ENCODE results near the gene TMEM53.

TMEM53 gene

DNA sequence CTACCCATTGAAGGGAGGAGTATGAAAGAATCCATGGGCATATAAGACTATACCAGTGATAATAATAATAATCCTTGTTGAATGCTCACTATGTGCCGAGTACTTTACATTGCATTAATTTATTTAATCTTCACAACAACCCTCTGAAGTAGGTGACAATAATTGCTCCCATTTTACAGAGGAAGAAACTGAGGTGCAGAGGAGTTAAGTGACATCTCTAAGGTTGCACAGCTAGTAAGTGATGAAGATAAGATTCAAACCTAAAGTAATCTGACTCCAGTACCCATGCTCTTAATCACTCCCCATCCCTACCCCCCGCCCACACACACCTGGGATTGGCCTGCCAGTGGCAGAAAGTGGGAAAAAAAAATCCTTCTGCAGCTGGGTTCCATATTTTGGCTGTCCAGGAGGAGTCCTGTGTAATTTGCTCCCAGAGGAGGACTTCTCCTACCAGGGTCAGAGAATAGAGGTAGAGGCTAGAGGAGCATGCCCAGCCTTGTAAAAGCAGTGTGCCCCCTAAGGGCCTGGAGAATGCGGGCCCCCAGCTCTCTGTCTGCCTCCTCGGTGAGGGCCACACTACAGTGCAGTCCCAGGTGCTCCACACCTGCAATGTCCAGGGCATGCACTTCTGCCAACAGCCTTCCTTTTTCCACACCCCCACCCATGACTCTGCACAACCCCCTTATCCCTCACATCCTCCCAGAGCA is 57.8 kb downstream of the TMEM53 start:
- Histone ChIP-seq H3K27me3 (ENCODE audit: insufficient read depth, low read depth) (no peaks in the 10 kb centered on the region), H3K4me1 (ENCODE audit: low read depth, poor library complexity, severe bottlenecking) (no peaks in the 10 kb centered on the region), H3K27ac (no peak overlapping the region), H3K9ac (no peak overlapping the region), H3K36me3 (ENCODE audit: insufficient read depth) (no peaks in the 10 kb centered on the region), H4K20me1 (ENCODE audit: insufficient read depth) (no peaks in the 10 kb centered on the region), H3K4me3 (IDR thresholded peaks at IDR 0.05; ENCODE audit: insufficient read depth, low read depth, low read length) (no peak overlapping the region), H2AFZ (ENCODE audit: low read depth) (no peak overlapping the region), H3K79me2 (ENCODE audit: insufficient read depth, low read depth) (no peaks in the 10 kb centered on the region), H3K4me2 (no peak overlapping the region)
- TF ChIP-seq, protein P1, sequence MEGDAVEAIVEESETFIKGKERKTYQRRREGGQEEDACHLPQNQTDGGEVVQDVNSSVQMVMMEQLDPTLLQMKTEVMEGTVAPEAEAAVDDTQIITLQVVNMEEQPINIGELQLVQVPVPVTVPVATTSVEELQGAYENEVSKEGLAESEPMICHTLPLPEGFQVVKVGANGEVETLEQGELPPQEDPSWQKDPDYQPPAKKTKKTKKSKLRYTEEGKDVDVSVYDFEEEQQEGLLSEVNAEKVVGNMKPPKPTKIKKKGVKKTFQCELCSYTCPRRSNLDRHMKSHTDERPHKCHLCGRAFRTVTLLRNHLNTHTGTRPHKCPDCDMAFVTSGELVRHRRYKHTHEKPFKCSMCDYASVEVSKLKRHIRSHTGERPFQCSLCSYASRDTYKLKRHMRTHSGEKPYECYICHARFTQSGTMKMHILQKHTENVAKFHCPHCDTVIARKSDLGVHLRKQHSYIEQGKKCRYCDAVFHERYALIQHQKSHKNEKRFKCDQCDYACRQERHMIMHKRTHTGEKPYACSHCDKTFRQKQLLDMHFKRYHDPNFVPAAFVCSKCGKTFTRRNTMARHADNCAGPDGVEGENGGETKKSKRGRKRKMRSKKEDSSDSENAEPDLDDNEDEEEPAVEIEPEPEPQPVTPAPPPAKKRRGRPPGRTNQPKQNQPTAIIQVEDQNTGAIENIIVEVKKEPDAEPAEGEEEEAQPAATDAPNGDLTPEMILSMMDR (conservative IDR thresholded peaks at IDR 0.05; ENCODE audit: low read depth, low read length) = no peak

DNA sequence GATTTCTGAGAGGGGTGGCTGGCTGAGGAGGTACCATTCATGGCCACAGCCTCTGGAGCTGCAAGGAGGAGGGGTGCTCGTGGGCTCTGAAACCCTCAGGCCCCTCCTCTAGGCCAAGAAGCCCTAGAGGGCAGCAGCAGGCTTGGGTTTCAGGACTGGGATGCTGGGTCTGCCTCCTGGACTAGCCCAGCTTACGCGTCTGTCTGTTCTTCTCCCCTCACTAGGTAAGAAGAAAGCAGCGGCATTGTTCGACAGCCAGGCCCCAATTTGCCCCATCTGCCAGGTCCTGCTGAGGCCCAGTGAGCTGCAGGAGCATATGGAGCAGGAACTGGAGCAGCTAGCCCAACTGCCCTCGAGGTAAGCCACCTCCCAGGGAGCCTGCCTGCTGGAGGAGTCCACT is 60.3 kb downstream of the TMEM53 start:
- TF ChIP-seq, protein P1 (conservative IDR thresholded peaks at IDR 0.05; ENCODE audit: low read depth, low read length) = no peak
- H2AFZ ChIP-seq (ENCODE audit: low read depth) = no peak overlapping the region
- no peaks in the 10 kb centered on the region for H4K20me1 ChIP-seq (ENCODE audit: insufficient read depth)
- H3K4me1 ChIP-seq (ENCODE audit: low read depth, poor library complexity, severe bottlenecking) = no peaks in the 10 kb centered on the region
- H3K27ac ChIP-seq = no peak overlapping the region
- H3K4me2 ChIP-seq = no peak overlapping the region
- no peak overlapping the region for H3K4me3 ChIP-seq (IDR thresholded peaks at IDR 0.05; ENCODE audit: insufficient read depth, low read depth, low read length)
- H3K27me3 ChIP-seq (ENCODE audit: insufficient read depth, low read depth) = no peaks in the 10 kb centered on the region
- H3K9ac ChIP-seq = no peak overlapping the region
- H3K79me2 ChIP-seq (ENCODE audit: insufficient read depth, low read depth) = no peaks in the 10 kb centered on the region
- H3K36me3 ChIP-seq (ENCODE audit: insufficient read depth) = no peaks in the 10 kb centered on the region

DNA sequence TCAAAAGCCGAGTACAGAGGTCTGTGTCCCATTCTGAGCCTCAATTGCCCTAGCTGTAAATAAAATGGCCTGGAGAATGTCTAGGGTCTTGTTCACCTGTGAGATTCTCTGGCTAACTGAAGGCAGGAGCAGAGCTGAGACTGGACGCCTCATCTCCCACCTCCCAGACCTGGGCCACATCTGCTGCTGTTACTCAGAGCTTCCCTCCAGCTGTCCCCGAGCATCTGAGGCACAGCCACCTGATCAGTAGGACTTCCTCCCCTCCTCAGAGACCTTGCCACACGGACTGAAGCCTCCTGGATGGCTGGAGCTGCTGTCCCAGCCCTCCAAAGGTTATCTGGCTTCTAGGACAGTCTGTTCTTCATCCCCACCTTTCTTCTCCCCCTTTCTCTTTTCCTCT is 62.4 kb downstream of the TMEM53 start:
- no peaks in the 10 kb centered on the region for H3K36me3 ChIP-seq (ENCODE audit: insufficient read depth)
- no peaks in the 10 kb centered on the region for H3K27me3 ChIP-seq (ENCODE audit: insufficient read depth, low read depth)
- H3K4me2 ChIP-seq = no peak overlapping the region
- no peak overlapping the region for H3K27ac ChIP-seq
- no peak overlapping the region for H3K4me3 ChIP-seq (IDR thresholded peaks at IDR 0.05; ENCODE audit: insufficient read depth, low read depth, low read length)
- H3K79me2 ChIP-seq (ENCODE audit: insufficient read depth, low read depth) = no peaks in the 10 kb centered on the region
- H3K9ac ChIP-seq = no peak overlapping the region
- no peaks in the 10 kb centered on the region for H3K4me1 ChIP-seq (ENCODE audit: low read depth, poor library complexity, severe bottlenecking)
- no peak overlapping the region for H2AFZ ChIP-seq (ENCODE audit: low read depth)
- no peaks in the 10 kb centered on the region for H4K20me1 ChIP-seq (ENCODE audit: insufficient read depth)
- TF ChIP-seq, protein P1 (conservative IDR thresholded peaks at IDR 0.05; ENCODE audit: low read depth, low read length) = no peak

DNA sequence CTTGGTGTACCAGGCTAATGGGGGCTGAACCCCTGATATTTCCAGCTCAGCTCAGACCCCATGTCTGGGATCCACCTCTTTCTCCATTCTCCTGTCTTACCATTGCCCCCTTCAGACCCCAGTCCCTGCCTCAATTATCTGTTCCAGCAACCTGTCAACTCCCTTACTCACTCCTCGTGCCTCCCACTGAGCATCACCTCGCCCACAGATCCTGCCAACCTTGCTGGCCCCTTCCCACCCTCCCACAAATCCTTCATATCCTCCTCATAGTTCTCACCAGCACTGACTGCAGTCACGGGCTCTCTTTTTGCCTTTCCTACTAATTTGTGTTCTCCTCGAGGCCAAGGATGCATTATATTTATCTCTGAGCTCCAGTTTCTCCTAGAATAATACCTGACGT is 62.9 kb downstream of the TMEM53 start:
- no peak overlapping the region for H3K27ac ChIP-seq
- no peaks in the 10 kb centered on the region for H3K4me1 ChIP-seq (ENCODE audit: low read depth, poor library complexity, severe bottlenecking)
- no peak overlapping the region for H2AFZ ChIP-seq (ENCODE audit: low read depth)
- H3K36me3 ChIP-seq (ENCODE audit: insufficient read depth) = no peaks in the 10 kb centered on the region
- no peaks in the 10 kb centered on the region for H3K79me2 ChIP-seq (ENCODE audit: insufficient read depth, low read depth)
- no peaks in the 10 kb centered on the region for H4K20me1 ChIP-seq (ENCODE audit: insufficient read depth)
- no peak overlapping the region for H3K9ac ChIP-seq
- H3K27me3 ChIP-seq (ENCODE audit: insufficient read depth, low read depth) = no peaks in the 10 kb centered on the region
- TF ChIP-seq, protein P1 (conservative IDR thresholded peaks at IDR 0.05; ENCODE audit: low read depth, low read length) = no peak
- no peak overlapping the region for H3K4me3 ChIP-seq (IDR thresholded peaks at IDR 0.05; ENCODE audit: insufficient read depth, low read depth, low read length)
- no peak overlapping the region for H3K4me2 ChIP-seq

Data from KMS-11 (cell line).